Measurements from ENCODE around the gene SORCS1.

DNA sequence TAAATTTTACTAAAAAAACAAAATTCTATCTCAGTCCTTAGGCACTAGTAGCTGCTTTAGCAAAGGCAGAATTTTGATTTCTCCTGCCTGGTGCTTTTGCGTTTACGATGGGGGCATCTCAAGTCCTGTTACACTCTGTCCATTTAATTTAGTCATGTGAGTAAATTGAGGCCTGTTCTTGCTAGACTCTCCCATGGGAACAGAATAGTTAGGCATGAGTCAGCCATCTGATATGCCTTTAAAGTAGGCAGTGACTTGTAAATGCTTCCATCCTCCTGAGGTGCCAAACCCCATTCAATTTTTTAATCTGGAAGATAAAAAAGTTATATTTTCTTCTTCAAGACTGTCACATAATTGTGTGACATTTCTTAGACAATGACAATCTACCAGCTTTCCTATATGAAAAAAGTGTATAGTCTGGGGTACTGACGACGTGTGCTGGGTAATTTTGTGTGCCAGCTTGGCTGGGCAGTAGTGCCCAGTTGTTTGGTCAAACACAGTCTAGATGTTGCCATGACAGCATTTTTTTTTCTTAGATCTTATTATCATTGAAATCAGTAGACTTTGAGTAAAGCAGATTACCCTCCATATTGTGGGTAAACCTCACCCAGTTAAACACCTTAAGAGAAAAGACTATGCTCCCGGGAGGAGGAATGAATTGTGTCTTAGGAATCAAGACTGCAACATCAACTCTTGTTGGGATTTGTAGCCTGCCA lies 603.4 kb downstream of the SORCS1 start:
- TF ChIP-seq EZH2 (IDR thresholded peaks at IDR 0.05) = no peak
- TF ChIP-seq, protein P1, sequence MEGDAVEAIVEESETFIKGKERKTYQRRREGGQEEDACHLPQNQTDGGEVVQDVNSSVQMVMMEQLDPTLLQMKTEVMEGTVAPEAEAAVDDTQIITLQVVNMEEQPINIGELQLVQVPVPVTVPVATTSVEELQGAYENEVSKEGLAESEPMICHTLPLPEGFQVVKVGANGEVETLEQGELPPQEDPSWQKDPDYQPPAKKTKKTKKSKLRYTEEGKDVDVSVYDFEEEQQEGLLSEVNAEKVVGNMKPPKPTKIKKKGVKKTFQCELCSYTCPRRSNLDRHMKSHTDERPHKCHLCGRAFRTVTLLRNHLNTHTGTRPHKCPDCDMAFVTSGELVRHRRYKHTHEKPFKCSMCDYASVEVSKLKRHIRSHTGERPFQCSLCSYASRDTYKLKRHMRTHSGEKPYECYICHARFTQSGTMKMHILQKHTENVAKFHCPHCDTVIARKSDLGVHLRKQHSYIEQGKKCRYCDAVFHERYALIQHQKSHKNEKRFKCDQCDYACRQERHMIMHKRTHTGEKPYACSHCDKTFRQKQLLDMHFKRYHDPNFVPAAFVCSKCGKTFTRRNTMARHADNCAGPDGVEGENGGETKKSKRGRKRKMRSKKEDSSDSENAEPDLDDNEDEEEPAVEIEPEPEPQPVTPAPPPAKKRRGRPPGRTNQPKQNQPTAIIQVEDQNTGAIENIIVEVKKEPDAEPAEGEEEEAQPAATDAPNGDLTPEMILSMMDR (IDR thresholded peaks at IDR 0.05) = no peak

Data from neural progenitor cell (in vitro differentiated cells).